ENCODE data around the gene MTMR12.
A peak's percentile ranks its signal among the peaks of the same experiment; 100 is the strongest.

Gene MTMR12

GRCh38 chr5:32251871-32252458 is 60.8 kb downstream of the MTMR12 start:
- H3K4me3 ChIP-seq (ENCODE audit: low read depth, low read length): no peak overlapping the region
- DNase-seq (ENCODE audit: low read depth): no peak

GRCh38 chr5:32249668-32250067 is 63.1 kb downstream of the MTMR12 start:
- H3K4me3 ChIP-seq (ENCODE audit: low read depth, low read length): no peak overlapping the region
- DNase-seq (ENCODE audit: low read depth): no peak

- DNase-seq (ENCODE audit: low read depth): no peak
- no peak overlapping the region for H3K4me3 ChIP-seq (ENCODE audit: low read depth, low read length)
Measured at GRCh38 chr5:32245742-32246141, 67.0 kb downstream of the MTMR12 start.

- no peak overlapping the region for H3K4me3 ChIP-seq (ENCODE audit: low read depth, low read length)
- no peak for DNase-seq (ENCODE audit: low read depth)
Measured at GRCh38 chr5:32244017-32244416, 68.7 kb downstream of the MTMR12 start.

GRCh38 chr5:32241034-32241783 is 71.5 kb downstream of the MTMR12 start:
- no peak for DNase-seq (ENCODE audit: low read depth)
- no peak overlapping the region for H3K4me3 ChIP-seq (ENCODE audit: low read depth, low read length)

- no peak for DNase-seq (ENCODE audit: low read depth)
- H3K4me3 ChIP-seq (ENCODE audit: low read depth, low read length): no peak overlapping the region
Measured at GRCh38 chr5:32239385-32239784, 73.4 kb downstream of the MTMR12 start.

- DNase-seq (ENCODE audit: low read depth): peak; percentile 68
- H3K4me3 ChIP-seq (ENCODE audit: low read depth, low read length): no peak overlapping the region
Measured at GRCh38 chr5:32233696-32234447, 78.9 kb downstream of the MTMR12 start.

GRCh38 chr5:32233220-32233695 is 79.5 kb downstream of the MTMR12 start:
- no peak overlapping the region for H3K4me3 ChIP-seq (ENCODE audit: low read depth, low read length)
- no peak for DNase-seq (ENCODE audit: low read depth)

GRCh38 chr5:32232441-32233219 is 80.1 kb downstream of the MTMR12 start:
- no peak overlapping the region for H3K4me3 ChIP-seq (ENCODE audit: low read depth, low read length)
- no peak for DNase-seq (ENCODE audit: low read depth)

GRCh38 chr5:32231929-32232328 is 80.8 kb downstream of the MTMR12 start:
- H3K4me3 ChIP-seq (ENCODE audit: low read depth, low read length): no peak overlapping the region
- DNase-seq (ENCODE audit: low read depth): no peak

- no peak for DNase-seq (ENCODE audit: low read depth)
- H3K4me3 ChIP-seq (ENCODE audit: low read depth, low read length): no peak overlapping the region
Measured at GRCh38 chr5:32231241-32231640, 81.5 kb downstream of the MTMR12 start.

- H3K4me3 ChIP-seq (ENCODE audit: low read depth, low read length): no peak overlapping the region
- no peak for DNase-seq (ENCODE audit: low read depth)
Measured at GRCh38 chr5:32230356-32231099, 82.2 kb downstream of the MTMR12 start.

- no peak overlapping the region for H3K4me3 ChIP-seq (ENCODE audit: low read depth, low read length)
- no peak for DNase-seq (ENCODE audit: low read depth)
Measured at GRCh38 chr5:32229586-32229985, 83.2 kb downstream of the MTMR12 start.

GRCh38 chr5:32228816-32229215 is 83.9 kb downstream of the MTMR12 start:
- no peak overlapping the region for H3K4me3 ChIP-seq (ENCODE audit: low read depth, low read length)
- DNase-seq (ENCODE audit: low read depth): no peak

GRCh38 chr5:32225445-32225844 is 87.3 kb downstream of the MTMR12 start:
- peak; percentile 82 for DNase-seq (ENCODE audit: low read depth)
- no peak overlapping the region for H3K4me3 ChIP-seq (ENCODE audit: low read depth, low read length)

GRCh38 chr5:32223972-32224609 is 88.6 kb downstream of the MTMR12 start:
- no peak overlapping the region for H3K4me3 ChIP-seq (ENCODE audit: low read depth, low read length)
- peak; percentile 31 for DNase-seq (ENCODE audit: low read depth)

- DNase-seq (ENCODE audit: low read depth): no peak
- H3K4me3 ChIP-seq (ENCODE audit: low read depth, low read length): no peak overlapping the region
Measured at GRCh38 chr5:32222723-32223470, 89.8 kb downstream of the MTMR12 start.

GRCh38 chr5:32217886-32218396 is 94.8 kb downstream of the MTMR12 start:
- no peak overlapping the region for H3K4me3 ChIP-seq (ENCODE audit: low read depth, low read length)
- DNase-seq (ENCODE audit: low read depth): no peak

Data from skeletal muscle cell (primary cell).